Subcutaneous adipose tissue (tissue), 4 donors: Measurements from ENCODE around the gene DDAH1. TPM values are rescaled to one million over a fixed set of nuclear protein-coding genes. Genes with fewer than 3 reads are reported as not detected.

ENCODE experiments used
- CTCF ChIP-seq: fragments of 450-650 bp; IDR thresholded peaks from one replicate; pipeline ENCODE4 v1.5.1; 2016; ENCODE audit warnings: low read depth, mild to moderate bottlenecking, control low read depth, antibody characterized with exemption, moderate library complexity
- total RNA-seq, 4 donors: library from RNA; depleted of rRNA; stranded (reverse); fragments of >200 nt; gene quantifications; one replicate each; pipeline ENCODE4 v1.1.0, GENCODE V29; 2016

The DDAH1 gene
- total RNA-seq, 4 donors from 2014 or later: 13.9 to 27.6 (median 14.3) TPM

- TF ChIP-seq CTCF: no peak
These were observed 44.8 kb downstream of the DDAH1 start for GRCh38 chr1:85420199-85420598.

GRCh38 chr1:85417876-85418275 lies 47.1 kb downstream of the DDAH1 start:
- no peak for TF ChIP-seq CTCF

- TF ChIP-seq CTCF: no peak
These were observed 47.9 kb downstream of the DDAH1 start for GRCh38 chr1:85417017-85417416.

GRCh38 chr1:85413169-85413568 lies 51.8 kb downstream of the DDAH1 start:
- TF ChIP-seq CTCF: no peak

GRCh38 chr1:85411567-85412305 lies 53.2 kb downstream of the DDAH1 start:
- no peak for TF ChIP-seq CTCF

GRCh38 chr1:85409516-85409915 lies 55.4 kb downstream of the DDAH1 start:
- no peak for TF ChIP-seq CTCF

GRCh38 chr1:85407746-85408377 lies 57.1 kb downstream of the DDAH1 start:
- no peak for TF ChIP-seq CTCF
